GM12873 (cell line): ENCODE results near the gene CACNA1H.

Source experiments
- TF ChIP-seq, protein P1 (sequence below): IDR thresholded peaks from 2 replicates; pipeline ENCODE4 v1.5.1; 2012; ENCODE audit warnings: low read depth, mild to moderate bottlenecking, moderate library complexity, low read length, control low read depth; ENCODE audit not compliant: insufficient read depth; ENCODE audit errors: missing control alignments

CACNA1H gene

DNA sequence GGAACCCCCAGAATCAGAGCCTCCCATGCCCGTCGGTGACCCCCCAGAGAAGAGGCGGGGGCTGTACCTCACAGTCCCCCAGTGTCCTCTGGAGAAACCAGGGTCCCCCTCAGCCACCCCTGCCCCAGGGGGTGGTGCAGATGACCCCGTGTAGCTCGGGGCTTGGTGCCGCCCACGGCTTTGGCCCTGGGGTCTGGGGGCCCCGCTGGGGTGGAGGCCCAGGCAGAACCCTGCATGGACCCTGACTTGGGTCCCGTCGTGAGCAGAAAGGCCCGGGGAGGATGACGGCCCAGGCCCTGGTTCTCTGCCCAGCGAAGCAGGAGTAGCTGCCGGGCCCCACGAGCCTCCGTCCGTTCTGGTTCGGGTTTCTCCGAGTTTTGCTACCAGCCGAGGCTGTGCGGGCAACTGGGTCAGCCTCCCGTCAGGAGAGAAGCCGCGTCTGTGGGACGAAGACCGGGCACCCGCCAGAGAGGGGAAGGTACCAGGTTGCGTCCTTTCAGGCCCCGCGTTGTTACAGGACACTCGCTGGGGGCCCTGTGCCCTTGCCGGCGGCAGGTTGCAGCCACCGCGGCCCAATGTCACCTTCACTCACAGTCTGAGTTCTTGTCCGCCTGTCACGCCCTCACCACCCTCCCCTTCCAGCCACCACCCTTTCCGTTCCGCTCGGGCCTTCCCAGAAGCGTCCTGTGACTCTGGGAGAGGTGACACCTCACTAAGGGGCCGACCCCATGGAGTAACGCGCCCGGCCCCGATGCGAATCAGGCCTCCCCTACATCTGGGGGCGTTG lies 68.1 kb downstream of the CACNA1H start:
- TF ChIP-seq, protein P1, sequence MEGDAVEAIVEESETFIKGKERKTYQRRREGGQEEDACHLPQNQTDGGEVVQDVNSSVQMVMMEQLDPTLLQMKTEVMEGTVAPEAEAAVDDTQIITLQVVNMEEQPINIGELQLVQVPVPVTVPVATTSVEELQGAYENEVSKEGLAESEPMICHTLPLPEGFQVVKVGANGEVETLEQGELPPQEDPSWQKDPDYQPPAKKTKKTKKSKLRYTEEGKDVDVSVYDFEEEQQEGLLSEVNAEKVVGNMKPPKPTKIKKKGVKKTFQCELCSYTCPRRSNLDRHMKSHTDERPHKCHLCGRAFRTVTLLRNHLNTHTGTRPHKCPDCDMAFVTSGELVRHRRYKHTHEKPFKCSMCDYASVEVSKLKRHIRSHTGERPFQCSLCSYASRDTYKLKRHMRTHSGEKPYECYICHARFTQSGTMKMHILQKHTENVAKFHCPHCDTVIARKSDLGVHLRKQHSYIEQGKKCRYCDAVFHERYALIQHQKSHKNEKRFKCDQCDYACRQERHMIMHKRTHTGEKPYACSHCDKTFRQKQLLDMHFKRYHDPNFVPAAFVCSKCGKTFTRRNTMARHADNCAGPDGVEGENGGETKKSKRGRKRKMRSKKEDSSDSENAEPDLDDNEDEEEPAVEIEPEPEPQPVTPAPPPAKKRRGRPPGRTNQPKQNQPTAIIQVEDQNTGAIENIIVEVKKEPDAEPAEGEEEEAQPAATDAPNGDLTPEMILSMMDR, result no peak

DNA sequence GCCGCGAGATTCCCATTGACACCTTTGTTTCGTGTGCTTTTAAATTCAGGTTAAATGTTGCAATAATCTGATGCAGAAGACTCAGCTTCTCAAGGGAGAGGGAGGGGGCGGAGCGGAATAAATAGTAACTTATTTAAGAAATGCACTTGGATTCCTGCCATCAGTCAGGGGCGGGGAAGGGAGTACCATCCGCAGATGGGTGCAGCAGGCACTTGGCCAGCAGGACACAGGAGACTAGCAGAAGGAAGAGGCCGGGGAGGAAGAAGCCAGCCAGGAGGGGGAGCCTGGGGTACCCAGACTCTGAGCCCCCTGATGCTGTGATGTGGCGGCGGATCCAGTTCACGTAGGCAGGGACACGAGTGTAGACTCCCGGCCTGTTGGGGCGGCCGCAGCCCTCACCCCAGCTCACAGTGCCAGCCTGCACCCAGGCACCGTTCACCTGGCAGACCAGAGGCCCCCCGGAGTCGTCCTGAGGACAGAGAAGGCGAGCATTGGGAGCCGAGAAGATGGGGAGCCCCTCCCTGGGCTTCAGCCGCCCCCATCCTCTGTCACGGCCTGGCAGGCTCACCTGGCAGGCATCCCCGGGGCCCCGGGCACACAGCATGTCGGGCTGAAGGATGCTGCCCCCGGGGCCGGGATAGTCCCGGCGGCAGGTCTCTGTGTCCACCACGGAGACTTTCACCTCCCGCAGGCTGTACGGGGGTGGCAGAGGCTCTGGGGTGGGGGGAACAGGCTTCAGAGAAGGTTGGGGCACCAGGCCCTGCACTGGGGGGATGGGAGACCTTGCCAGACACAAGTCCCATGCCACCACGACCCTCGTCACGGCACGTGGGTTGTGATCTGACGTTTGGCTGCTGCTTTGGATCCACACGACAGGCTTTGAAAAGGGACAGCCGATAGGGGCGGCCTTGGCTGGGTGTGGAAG lies 69.0 kb downstream of the CACNA1H start:
- TF ChIP-seq, protein P1, result no peak

DNA sequence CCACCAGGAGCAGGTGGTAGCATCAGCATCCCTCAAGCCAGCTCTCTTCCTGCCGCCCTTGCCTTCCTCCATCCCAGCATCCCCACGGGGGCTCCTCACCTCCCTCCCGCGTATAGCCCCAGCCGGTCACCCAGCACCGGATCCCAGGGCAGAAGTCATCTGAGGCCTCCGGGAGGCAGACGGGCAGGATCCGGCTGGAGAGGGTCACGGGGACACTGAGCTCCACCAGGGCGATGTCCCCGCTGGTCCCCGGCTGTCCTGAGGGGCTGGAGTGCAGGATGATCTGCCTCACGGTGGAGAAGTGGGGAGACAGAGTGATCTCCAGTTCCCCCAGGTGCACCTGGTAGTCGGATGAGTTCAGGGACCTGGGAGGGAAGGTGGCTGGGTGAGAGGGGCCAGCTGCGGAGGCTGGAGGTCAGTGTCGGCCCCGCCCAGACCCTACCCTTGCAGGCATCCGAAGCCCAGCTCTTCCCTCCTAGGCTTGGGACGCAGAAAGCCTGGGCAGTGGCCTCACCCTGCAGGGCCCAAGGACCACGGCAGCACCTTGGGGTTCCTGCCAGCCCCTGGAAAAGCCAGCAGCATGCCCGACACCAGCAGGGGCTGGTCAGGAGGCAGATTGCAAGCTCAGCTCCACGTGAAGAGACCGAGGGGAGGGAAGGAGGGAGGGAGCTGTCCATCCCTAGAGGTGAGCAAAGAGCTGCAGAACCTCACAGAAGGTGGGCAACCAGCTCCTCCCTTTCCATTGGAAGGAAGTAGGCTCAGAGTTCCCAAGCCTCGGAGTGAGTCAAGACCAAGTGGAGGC lies 69.8 kb downstream of the CACNA1H start:
- TF ChIP-seq, protein P1, result no peak

DNA sequence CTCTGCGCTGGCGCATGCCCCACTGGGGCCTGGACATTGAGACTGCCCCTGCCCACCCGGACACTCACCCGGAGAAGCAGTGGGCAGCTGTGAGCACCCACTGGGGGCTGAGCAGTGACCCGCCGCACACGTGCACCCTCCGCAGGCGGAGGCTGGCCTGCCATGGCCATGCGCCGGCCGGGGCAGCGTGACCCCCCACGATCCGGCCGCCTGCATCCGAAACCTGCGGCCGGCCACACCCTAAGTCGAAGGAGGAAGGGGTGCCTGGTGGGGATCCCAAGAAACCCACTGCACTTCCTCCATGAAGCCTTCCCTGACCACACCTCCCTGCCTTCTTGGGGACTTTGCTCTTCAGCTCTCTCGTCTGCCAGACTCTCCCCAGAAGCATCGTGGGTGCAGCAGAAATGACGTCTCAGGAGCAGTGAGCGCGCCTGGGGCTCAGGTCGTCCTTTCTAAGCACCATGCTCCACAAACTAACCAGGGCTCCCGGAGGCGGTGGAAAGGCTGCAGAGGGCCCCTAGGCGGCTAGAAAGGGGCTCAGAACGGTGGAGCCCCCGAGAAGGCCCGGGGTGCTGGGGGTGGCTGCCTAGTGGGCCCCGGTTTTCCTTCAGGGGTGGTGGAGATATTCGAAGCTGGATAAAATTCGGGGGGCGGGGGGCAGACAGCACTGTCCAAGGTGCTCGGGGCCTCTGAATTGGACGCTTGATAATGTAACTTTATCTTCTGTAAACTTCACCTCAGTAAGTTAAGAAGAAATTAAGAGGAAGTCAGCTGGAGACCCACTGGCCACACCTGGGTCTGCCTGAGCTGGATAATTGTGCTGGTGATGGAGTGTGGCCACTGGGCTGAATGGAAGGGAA lies 70.7 kb downstream of the CACNA1H start:
- TF ChIP-seq, protein P1, result no peak

DNA sequence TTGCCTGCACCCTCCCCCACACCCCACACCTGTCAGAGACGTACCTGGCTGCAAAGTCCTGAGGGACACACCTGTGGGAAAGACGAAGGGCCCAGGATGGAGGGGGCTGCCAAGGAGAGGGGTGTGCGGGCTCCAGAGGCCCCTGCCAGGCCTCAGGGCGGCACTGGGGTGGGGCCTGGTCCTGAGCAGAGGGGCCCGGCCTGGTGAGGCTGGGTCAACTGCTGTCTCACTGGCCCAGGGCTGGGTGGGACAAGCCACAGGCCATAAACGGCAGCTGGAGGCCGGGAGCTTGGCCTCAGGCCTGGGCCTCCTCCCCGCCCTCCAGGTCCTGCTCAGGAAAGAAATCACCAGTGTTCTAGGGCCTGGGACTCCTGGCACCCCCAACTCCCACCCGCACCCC lies 71.7 kb downstream of the CACNA1H start:
- TF ChIP-seq, protein P1, result no peak

DNA sequence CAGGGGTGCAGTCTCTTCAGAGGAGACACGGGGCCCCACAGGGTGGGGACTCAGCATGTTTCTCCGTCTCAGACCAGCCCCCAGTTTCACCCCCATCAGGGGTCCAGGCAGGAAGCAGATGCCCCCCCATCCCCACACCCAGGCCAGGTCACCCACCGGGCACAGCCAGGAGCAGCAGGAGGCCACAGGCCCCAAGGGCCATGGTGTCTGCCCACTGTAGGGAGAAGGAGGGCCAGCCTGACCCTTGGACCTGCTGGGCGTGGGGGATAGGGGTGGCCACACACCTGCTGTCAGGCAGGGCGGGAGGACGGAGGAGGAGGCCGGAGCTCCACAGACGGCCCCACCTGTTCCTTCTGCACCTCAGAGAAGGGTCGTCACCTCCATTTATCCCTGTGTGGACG lies 72.1 kb downstream of the CACNA1H start, which contains the start of gene TPSG1:
Gene TPSG1 (minus strand): TSS at position 218 of the 401 bp plus-strand sequence. CDS start 16 bp downstream, at position 202.
- TF ChIP-seq, protein P1, result no peak
